Measurements from ENCODE around the gene ZNF474.

DNA sequence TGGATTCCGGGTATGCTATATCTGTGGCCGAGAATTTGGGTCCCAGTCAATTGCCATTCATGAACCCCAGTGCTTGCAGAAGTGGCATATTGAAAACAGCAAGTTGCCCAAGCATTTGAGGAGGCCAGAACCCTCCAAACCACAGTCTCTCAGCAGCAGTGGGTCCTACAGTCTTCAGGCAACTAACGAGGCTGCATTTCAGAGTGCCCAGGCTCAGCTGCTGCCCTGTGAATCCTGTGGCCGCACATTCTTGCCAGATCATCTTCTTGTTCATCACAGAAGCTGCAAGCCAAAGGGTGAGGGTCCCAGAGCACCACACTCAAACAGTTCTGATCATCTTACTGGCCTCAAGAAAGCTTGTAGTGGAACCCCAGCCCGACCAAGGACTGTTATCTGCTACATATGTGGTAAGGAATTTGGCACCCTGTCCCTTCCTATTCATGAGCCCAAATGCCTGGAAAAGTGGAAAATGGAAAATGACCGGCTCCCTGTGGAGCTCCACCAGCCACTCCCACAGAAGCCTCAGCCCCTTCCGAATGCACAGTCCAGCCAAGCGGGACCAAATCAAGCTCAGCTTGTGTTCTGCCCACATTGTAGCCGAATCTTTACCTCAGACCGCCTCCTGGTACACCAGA is 23.0 kb downstream of the ZNF474 start:
- TF ChIP-seq, protein P1, sequence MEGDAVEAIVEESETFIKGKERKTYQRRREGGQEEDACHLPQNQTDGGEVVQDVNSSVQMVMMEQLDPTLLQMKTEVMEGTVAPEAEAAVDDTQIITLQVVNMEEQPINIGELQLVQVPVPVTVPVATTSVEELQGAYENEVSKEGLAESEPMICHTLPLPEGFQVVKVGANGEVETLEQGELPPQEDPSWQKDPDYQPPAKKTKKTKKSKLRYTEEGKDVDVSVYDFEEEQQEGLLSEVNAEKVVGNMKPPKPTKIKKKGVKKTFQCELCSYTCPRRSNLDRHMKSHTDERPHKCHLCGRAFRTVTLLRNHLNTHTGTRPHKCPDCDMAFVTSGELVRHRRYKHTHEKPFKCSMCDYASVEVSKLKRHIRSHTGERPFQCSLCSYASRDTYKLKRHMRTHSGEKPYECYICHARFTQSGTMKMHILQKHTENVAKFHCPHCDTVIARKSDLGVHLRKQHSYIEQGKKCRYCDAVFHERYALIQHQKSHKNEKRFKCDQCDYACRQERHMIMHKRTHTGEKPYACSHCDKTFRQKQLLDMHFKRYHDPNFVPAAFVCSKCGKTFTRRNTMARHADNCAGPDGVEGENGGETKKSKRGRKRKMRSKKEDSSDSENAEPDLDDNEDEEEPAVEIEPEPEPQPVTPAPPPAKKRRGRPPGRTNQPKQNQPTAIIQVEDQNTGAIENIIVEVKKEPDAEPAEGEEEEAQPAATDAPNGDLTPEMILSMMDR (conservative IDR thresholded peaks at IDR 0.05): no peak
- no peak for TF ChIP-seq ZFX (IDR thresholded peaks at IDR 0.05)

All from C4-2B (cell line).